OCI-LY3 (cell line): Measurements from ENCODE around the gene C1QTNF12.

Experiments
- H2AFZ ChIP-seq: fragments of 200-600, 300-600 bp; shearing (Covaris generic); 2 replicates; pipeline ENCODE4 v1.6.0; 2014; ENCODE audit warnings: antibody characterized with exemption, low read depth, low read length
- H3K27ac ChIP-seq: fragments of 200-600, 300-600 bp; sonication (generic); 2 replicates; pipeline ENCODE4 v1.5.1; 2014; ENCODE audit warnings: mild to moderate bottlenecking, low read length, moderate library complexity, mixed read lengths
- H3K27me3 ChIP-seq: fragments of 200-600, 300-600 bp; sonication (generic); 2 replicates; pipeline ENCODE4 v1.6.1; 2014; ENCODE audit warnings: low read depth, low read length, mixed read lengths
- H3K36me3 ChIP-seq: fragments of 200-600, 300-600 bp; sonication (generic); replicated peaks from 2 replicates; pipeline ENCODE3; 2014; ENCODE audit warnings: low read depth, low read length, mixed read lengths
- H3K4me1 ChIP-seq: fragments of 300-600, 200-600 bp; sonication (generic); 2 replicates; pipeline ENCODE4 v1.6.1; 2014; ENCODE audit warnings: low read length, mixed read lengths
- H3K4me2 ChIP-seq: fragments of 200-600, 300-600 bp; sonication (generic); 2 replicates; pipeline ENCODE4 v1.6.1; 2014; ENCODE audit warnings: low read length, mixed read lengths
- H3K4me3 ChIP-seq: fragments of 300-600, 200-600 bp; sonication (generic); 2 replicates; pipeline ENCODE4 v1.5.1; 2014; ENCODE audit warnings: antibody characterized with exemption, mild to moderate bottlenecking, low read length, moderate library complexity
- H3K79me2 ChIP-seq: fragments of 300-600, 200-600 bp; shearing (Covaris generic); 2 replicates; pipeline ENCODE4 v1.6.1; 2014; ENCODE audit warnings: mild to moderate bottlenecking, low read length, mixed read lengths
- H3K9ac ChIP-seq: fragments of 300-600, 200-600 bp; shearing (Covaris generic); 2 replicates; pipeline ENCODE4 v1.6.0; 2014; ENCODE audit warnings: mild to moderate bottlenecking, low read length, moderate library complexity
- H3K9me3 ChIP-seq: fragments of 200-600, 300-600 bp; shearing (Covaris generic); 2 replicates; pipeline ENCODE4 v1.6.1; 2014; ENCODE audit warnings: low read length, mixed read lengths; ENCODE audit not compliant: insufficient read depth
- H4K20me1 ChIP-seq: fragments of 200-600, 300-600 bp; sonication (generic); 2 replicates; pipeline ENCODE4 v1.6.1; 2016; ENCODE audit warnings: low read length, mixed read lengths; ENCODE audit not compliant: insufficient read depth
- CTCF ChIP-seq: fragments of 200-600, 300-600 bp; sonication (generic); IDR thresholded peaks from 2 replicates; pipeline ENCODE4 v1.5.1; 2014; ENCODE audit warnings: antibody characterized with exemption, low read length, low read depth
- EZH2phosphoT487 ChIP-seq: fragments of 200-600 bp; shearing (Covaris generic); IDR thresholded peaks from 2 replicates; pipeline ENCODE4 v1.6.1; 2018; ENCODE audit warnings: antibody characterized with exemption, mixed run types, low read depth

Gene C1QTNF12

GRCh38 chr1:1227386-1227785, 19.1 kb downstream of the C1QTNF12 start:
- Histone ChIP-seq H3K4me3 (no peak overlapping the region), H3K4me2 (no peak overlapping the region), H3K9ac (no peak overlapping the region), H2AFZ (no peak overlapping the region), H3K4me1 (peaks cover 8% of the 10 kb centered on the region; the same call in 1 of the 2 replicates), H3K36me3 (peaks cover 41% of the 10 kb centered on the region), H3K79me2 (peaks cover 74% of the 10 kb centered on the region), H4K20me1 (0 out of 2 replicates have a peak, but pooled peaks cover 2% of the 10 kb centered on the region), H3K27me3 (no peaks in the 10 kb centered on the region), H3K9me3 (no peaks in the 10 kb centered on the region), H3K27ac (no peak overlapping the region)
- TF ChIP-seq EZH2phosphoT487 (no peak), CTCF (no peak)

DNA sequence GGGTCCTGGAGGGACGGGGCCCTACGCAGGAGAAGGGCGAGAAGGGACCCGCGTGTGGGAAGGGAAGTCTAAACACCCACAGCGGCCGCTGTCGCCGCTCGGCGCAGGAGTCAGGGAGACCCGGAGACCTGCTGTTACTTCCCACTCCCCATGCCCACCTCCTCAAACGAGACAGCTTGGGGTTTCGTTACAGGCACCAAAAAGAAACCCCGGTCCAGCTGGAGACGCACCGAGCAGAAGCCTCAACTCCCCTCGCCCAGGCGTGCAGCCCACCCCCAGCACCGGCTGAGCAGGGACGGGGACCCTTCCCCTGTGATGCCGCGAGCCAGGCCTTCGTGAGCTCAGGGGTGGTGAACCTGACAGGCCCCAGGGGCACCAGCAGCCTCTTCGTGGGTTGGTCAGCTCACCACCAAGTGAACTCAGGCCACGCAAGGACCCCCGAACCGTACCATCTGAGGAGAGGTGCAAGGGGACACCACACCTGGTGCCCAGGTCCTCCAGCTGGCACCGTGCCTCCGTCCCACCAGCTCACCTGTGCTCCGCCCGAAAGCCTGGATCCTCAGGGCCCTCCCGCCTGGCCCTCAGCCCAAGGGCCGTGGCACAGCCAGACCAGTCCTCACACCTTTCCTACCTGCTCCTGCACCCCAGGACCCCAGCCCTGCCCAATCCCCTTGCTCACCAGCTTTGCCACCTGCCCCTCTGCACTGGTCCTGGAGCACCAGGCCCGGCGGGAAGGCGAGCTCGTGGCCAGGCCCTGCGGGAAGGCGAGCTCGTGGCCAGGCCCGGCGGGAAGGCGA, 19.8 kb downstream of the C1QTNF12 start:
- H3K9ac ChIP-seq: no peak overlapping the region
- H3K79me2 ChIP-seq: peaks cover 72% of the 10 kb centered on the region
- H3K4me1 ChIP-seq: peaks cover 8% of the 10 kb centered on the region; the same call in 1 of the 2 replicates
- no peaks in the 10 kb centered on the region for H3K27me3 ChIP-seq
- TF ChIP-seq CTCF (no peak), EZH2phosphoT487 (no peak)
- no peak overlapping the region for H2AFZ ChIP-seq
- 0 out of 2 replicates have a peak, but pooled peaks cover 2% of the 10 kb centered on the region for H4K20me1 ChIP-seq
- H3K4me2 ChIP-seq: no peak overlapping the region
- H3K4me3 ChIP-seq: no peak overlapping the region
- H3K27ac ChIP-seq: no peak overlapping the region
- H3K36me3 ChIP-seq: peaks cover 42% of the 10 kb centered on the region
- H3K9me3 ChIP-seq: no peaks in the 10 kb centered on the region

GRCh38 chr1:1225913-1226312, 20.6 kb downstream of the C1QTNF12 start:
- Histone ChIP-seq H3K4me2 (no peak overlapping the region), H3K36me3 (peaks cover 42% of the 10 kb centered on the region), H3K79me2 (peaks cover 64% of the 10 kb centered on the region), H3K27ac (no peak overlapping the region), H3K27me3 (no peaks in the 10 kb centered on the region), H4K20me1 (0 out of 2 replicates have a peak, but pooled peaks cover 2% of the 10 kb centered on the region), H2AFZ (no peak overlapping the region), H3K4me3 (no peak overlapping the region), H3K4me1 (peaks cover 8% of the 10 kb centered on the region; the same call in 1 of the 2 replicates), H3K9ac (no peak overlapping the region), H3K9me3 (no peaks in the 10 kb centered on the region)
- TF ChIP-seq EZH2phosphoT487 (no peak), CTCF (no peak)

- Histone ChIP-seq H3K9ac (no peak overlapping the region), H3K4me3 (no peak overlapping the region), H4K20me1 (0 out of 2 replicates have a peak, but pooled peaks cover 2% of the 10 kb centered on the region), H3K36me3 (peaks cover 42% of the 10 kb centered on the region), H3K79me2 (peaks cover 58% of the 10 kb centered on the region), H3K4me1 (peaks cover 3% of the 10 kb centered on the region; the same call in 1 of the 2 replicates), H3K27ac (no peak overlapping the region), H3K27me3 (no peaks in the 10 kb centered on the region), H2AFZ (no peak overlapping the region), H3K9me3 (no peaks in the 10 kb centered on the region), H3K4me2 (no peak overlapping the region)
- TF ChIP-seq EZH2phosphoT487 (no peak), CTCF (no peak)
Measured at GRCh38 chr1:1225238-1225845, 21.2 kb downstream of the C1QTNF12 start.
